Glutamatergic neuron (in vitro differentiated cells): ENCODE measurements around the gene PLD6. TPM values are rescaled to one million over a fixed set of nuclear protein-coding genes. Genes with fewer than 3 reads are reported as not detected.

ENCODE experiments used
- DNase-seq: peaks from one replicate; pipeline ENCODE4 v3.0.0; 2022
- H3K27ac Mint-ChIP-seq: one replicate; pipeline ENCODE4 v1.8.0; 2020; ENCODE audit warnings: mild to moderate bottlenecking, mixed read lengths, inconsistent platforms; ENCODE audit not compliant: unreplicated experiment
- H3K27me3 Mint-ChIP-seq: one replicate; pipeline ENCODE4 v1.8.0; 2020; ENCODE audit warnings: mild to moderate bottlenecking, moderate library complexity, mixed read lengths, inconsistent platforms; ENCODE audit not compliant: unreplicated experiment
- H3K36me3 Mint-ChIP-seq: one replicate; pipeline ENCODE4 v1.8.0; 2020; ENCODE audit warnings: mild to moderate bottlenecking, mixed read lengths, inconsistent platforms; ENCODE audit not compliant: unreplicated experiment
- H3K4me1 Mint-ChIP-seq: one replicate; pipeline ENCODE4 v1.8.0; 2020; ENCODE audit warnings: mild to moderate bottlenecking, low read depth, mixed read lengths, inconsistent platforms; ENCODE audit not compliant: unreplicated experiment
- H3K4me3 Mint-ChIP-seq: one replicate; pipeline ENCODE4 v1.8.0; 2020; ENCODE audit warnings: mild to moderate bottlenecking, mixed read lengths, inconsistent platforms; ENCODE audit not compliant: unreplicated experiment
- H3K9me3 Mint-ChIP-seq: one replicate; pipeline ENCODE4 v1.8.0; 2020; ENCODE audit warnings: mild to moderate bottlenecking, moderate library complexity, mixed read lengths, inconsistent platforms; ENCODE audit not compliant: unreplicated experiment
- CTCF ChIP-seq: fragments of 200-600 bp; sonication (generic); IDR thresholded peaks from one replicate; pipeline ENCODE4 v1.5.0; 2021; ENCODE audit not compliant: partially characterized antibody, unreplicated experiment
- total RNA-seq: library from RNA; stranded (reverse); fragmentation: NEBNext Ultra II Directional; extraction: Animal tissue kit (Norgen Biotek cat#: 25700); gene quantifications from one replicate; pipeline ENCODE4 v1.2.1, GENCODE V29; 2021; ENCODE audit not compliant: unreplicated experiment

Gene PLD6
- total RNA-seq, 1 donor from 2014 or later = 1.1 TPM

GRCh38 chr17:17151055-17151454 lies 55.1 kb downstream of the PLD6 start:
- peaks cover 23% of the 10 kb centered on the region for H3K27me3 Mint-ChIP-seq
- H3K36me3 Mint-ChIP-seq = peaks cover 4% of the 10 kb centered on the region
- DNase-seq = no peak
- peaks cover 8% of the 10 kb centered on the region for H3K4me1 Mint-ChIP-seq
- no peak for TF ChIP-seq CTCF
- H3K9me3 Mint-ChIP-seq = peaks cover 25% of the 10 kb centered on the region
- no peak overlapping the region for H3K27ac Mint-ChIP-seq
- no peak overlapping the region for H3K4me3 Mint-ChIP-seq

Other genes starting within 250 kb of the PLD6 start
- not detected for gene TNFRSF13B, start 234.2 kb downstream of the PLD6 start, total RNA-seq
- 863 TPM for gene MPRIP, start 163.9 kb downstream of the PLD6 start, total RNA-seq
- 131 TPM for gene FLCN, start 30.8 kb upstream of the PLD6 start, total RNA-seq
- 71.7 TPM for gene COPS3, start 74.9 kb upstream of the PLD6 start, total RNA-seq
- 8.2 TPM for gene NT5M, start 97.0 kb upstream of the PLD6 start, total RNA-seq